OCI-LY7 (cell line): ENCODE data around the gene TICAM2.
A peak's percentile ranks its signal among the peaks of the same experiment; 100 is the strongest.

ENCODE experiments used
- EZH2phosphoT487 ChIP-seq: fragments of 200-600 bp; sonication (generic); IDR thresholded peaks from 2 replicates; pipeline ENCODE4 v1.6.1; 2018; ENCODE audit warnings: low read depth, borderline replicate concordance, mild to moderate bottlenecking, mixed run types, antibody characterized with exemption, low read length, moderate library complexity, mixed read lengths
- TF ChIP-seq, protein P1 (sequence below): fragments of 200-600 bp; sonication (generic); conservative IDR thresholded peaks from 2 replicates; pipeline ENCODE4 v1.5.1; 2014; ENCODE audit warnings: mild to moderate bottlenecking, antibody characterized with exemption, low read length, moderate library complexity, mixed read lengths

DNA sequence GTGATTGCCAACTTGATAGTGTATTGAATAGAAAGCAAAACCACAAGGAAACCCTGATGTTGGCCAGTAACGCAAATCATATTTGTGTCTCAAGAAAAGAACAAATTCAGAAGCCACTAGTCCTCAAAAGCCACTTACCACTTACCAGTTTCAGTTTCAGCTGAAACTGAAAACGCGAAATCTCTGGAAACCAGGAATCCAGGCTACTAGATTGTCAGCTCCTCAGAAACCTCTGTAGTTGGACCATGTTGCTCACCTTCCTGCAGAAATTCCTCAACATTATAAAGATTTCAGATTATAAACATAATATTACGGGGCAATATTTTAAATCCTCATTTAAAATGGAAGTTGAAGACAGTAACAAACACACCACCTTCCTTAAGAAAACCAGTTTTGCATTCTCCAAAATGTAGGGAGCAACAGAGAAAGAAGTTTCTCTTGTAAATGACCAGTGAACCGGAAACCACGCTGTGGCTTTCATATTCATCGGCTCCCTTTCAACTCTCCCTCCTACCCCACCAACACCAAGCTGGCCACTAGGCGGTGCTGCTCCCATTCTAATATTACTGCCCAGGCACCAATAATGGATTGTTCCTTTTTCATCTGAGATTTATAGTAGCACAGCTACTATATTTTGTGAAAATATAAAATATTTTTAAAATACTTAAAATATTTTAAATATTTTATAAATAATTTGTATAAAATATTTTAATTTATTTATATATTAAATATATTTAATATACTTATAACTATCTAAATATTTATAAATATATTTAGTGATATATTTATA lies 32.3 kb upstream of the TICAM2 start:
- TF ChIP-seq, protein P1, sequence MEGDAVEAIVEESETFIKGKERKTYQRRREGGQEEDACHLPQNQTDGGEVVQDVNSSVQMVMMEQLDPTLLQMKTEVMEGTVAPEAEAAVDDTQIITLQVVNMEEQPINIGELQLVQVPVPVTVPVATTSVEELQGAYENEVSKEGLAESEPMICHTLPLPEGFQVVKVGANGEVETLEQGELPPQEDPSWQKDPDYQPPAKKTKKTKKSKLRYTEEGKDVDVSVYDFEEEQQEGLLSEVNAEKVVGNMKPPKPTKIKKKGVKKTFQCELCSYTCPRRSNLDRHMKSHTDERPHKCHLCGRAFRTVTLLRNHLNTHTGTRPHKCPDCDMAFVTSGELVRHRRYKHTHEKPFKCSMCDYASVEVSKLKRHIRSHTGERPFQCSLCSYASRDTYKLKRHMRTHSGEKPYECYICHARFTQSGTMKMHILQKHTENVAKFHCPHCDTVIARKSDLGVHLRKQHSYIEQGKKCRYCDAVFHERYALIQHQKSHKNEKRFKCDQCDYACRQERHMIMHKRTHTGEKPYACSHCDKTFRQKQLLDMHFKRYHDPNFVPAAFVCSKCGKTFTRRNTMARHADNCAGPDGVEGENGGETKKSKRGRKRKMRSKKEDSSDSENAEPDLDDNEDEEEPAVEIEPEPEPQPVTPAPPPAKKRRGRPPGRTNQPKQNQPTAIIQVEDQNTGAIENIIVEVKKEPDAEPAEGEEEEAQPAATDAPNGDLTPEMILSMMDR, result peak; percentile 95
- TF ChIP-seq EZH2phosphoT487, result no peak
